HG03378 (cell line): ENCODE results near the gene TIMM44.

Source experiments
- ATAC-seq: cut with Tn5 transposase; IDR thresholded peaks from one replicate; pipeline ENCODE4 v1.9.1; 2021; ENCODE audit warnings: mild to moderate bottlenecking, moderate library complexity; ENCODE audit not compliant: unreplicated experiment

The TIMM44 gene

GRCh38 chr19:7915250-7916102 is 28.0 kb downstream of the TIMM44 start:
- ATAC-seq, result no peak

GRCh38 chr19:7914598-7915045 is 28.8 kb downstream of the TIMM44 start, which contains the start of gene TGFBR3L:
Gene TGFBR3L, plus strand, starts transcription at chr19:7914830.
- ATAC-seq, result no peak

- ATAC-seq, result no peak
Measured at GRCh38 chr19:7914099-7914498, 29.4 kb downstream of the TIMM44 start.

- no peak for ATAC-seq
Measured at GRCh38 chr19:7913652-7914051, 29.8 kb downstream of the TIMM44 start.

GRCh38 chr19:7912697-7913564 is 30.5 kb downstream of the TIMM44 start:
- ATAC-seq, result no peak

- ATAC-seq, result no peak
Measured at GRCh38 chr19:7912144-7912696, 31.2 kb downstream of the TIMM44 start.

GRCh38 chr19:7911508-7912143 is 31.8 kb downstream of the TIMM44 start:
- ATAC-seq, result no peak

- no peak for ATAC-seq
Measured at GRCh38 chr19:7910321-7911161, 32.9 kb downstream of the TIMM44 start.

- ATAC-seq, result no peak
Measured at GRCh38 chr19:7909471-7910067, 33.9 kb downstream of the TIMM44 start.

GRCh38 chr19:7908742-7909461 is 34.6 kb downstream of the TIMM44 start:
- no peak for ATAC-seq

- ATAC-seq, result no peak
Measured at GRCh38 chr19:7908078-7908699, 35.3 kb downstream of the TIMM44 start.

- ATAC-seq, result no peak
Measured at GRCh38 chr19:7907544-7907943, 35.9 kb downstream of the TIMM44 start.

GRCh38 chr19:7907122-7907521 is 36.3 kb downstream of the TIMM44 start:
- ATAC-seq, result no peak

GRCh38 chr19:7905859-7906258 is 37.6 kb downstream of the TIMM44 start:
- no peak for ATAC-seq

GRCh38 chr19:7905268-7905667 is 38.2 kb downstream of the TIMM44 start:
- ATAC-seq, result no peak

- peak; percentile 3 for ATAC-seq
Measured at GRCh38 chr19:7904074-7905020, 39.1 kb downstream of the TIMM44 start.
